ACC112 (cell line): Measurements from ENCODE around the gene ASCL5.

ENCODE experiments used
- H2AFZ ChIP-seq: fragments of 200-600 bp; sonication (generic); one replicate; pipeline ENCODE4 v1.6.0; 2017; ENCODE audit warnings: antibody characterized with exemption, low read length; ENCODE audit not compliant: unreplicated experiment
- H3K27ac ChIP-seq: fragments of 200-600 bp; sonication (generic); 2 replicates; pipeline ENCODE4 v1.5.1; 2014; ENCODE audit warnings: low read depth, mild to moderate bottlenecking, antibody characterized with exemption, low read length, moderate library complexity
- H3K27me3 ChIP-seq: fragments of 200-600 bp; sonication (generic); 2 replicates; pipeline ENCODE4 v1.6.1; 2014; ENCODE audit warnings: mild to moderate bottlenecking, antibody characterized with exemption, low read length, moderate library complexity, mixed read lengths; ENCODE audit not compliant: insufficient read depth
- H3K36me3 ChIP-seq: fragments of 200-600 bp; sonication (generic); 2 replicates; pipeline ENCODE4 v1.6.1; 2016; ENCODE audit warnings: mild to moderate bottlenecking, antibody characterized with exemption, low read length, moderate library complexity, mixed read lengths; ENCODE audit not compliant: insufficient read depth
- H3K4me1 ChIP-seq: fragments of 200-600 bp; sonication (generic); one replicate; pipeline ENCODE4 v1.6.1; 2016; ENCODE audit warnings: low read length, mixed read lengths; ENCODE audit not compliant: insufficient read depth, unreplicated experiment, control insufficient read depth
- H3K4me3 ChIP-seq: fragments of 200-600 bp; sonication (generic); 2 replicates; pipeline ENCODE4 v1.5.1; 2014; ENCODE audit warnings: mild to moderate bottlenecking, low read depth, low read length
- H3K79me2 ChIP-seq: fragments of 200-600 bp; sonication (generic); one replicate; pipeline ENCODE4 v1.6.0; 2016; ENCODE audit warnings: low read length; ENCODE audit not compliant: control insufficient read depth, unreplicated experiment, insufficient read depth

ASCL5 gene

DNA sequence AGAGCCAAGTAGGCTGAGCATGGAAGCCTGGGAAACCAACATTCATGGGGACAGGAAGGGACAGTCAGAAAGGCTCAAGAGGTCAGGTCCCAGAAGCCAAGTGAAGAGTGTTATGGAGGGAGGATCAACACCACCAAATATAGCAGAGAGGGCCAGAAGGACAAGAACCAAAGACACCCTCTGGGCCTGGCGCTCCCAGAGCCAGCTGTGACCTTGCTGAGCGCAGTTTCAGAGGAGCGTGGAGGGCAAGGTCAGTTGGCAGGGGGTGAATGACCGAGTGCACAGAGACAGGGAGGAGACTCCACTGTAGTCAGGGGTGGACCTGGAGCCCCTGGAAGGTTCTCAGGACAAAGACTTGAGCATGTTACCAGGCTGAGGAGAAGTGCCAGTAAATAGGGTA, 4.4 kb upstream of the ASCL5 start:
- H3K27me3 ChIP-seq = no peaks in the 10 kb centered on the region
- peaks cover 5% of the 10 kb centered on the region; the same call in 1 of the 2 replicates for H3K36me3 ChIP-seq
- H2AFZ ChIP-seq = no peak overlapping the region
- peaks cover 5% of the 10 kb centered on the region for H3K4me1 ChIP-seq
- H3K4me3 ChIP-seq = no peak overlapping the region
- no peaks in the 10 kb centered on the region for H3K79me2 ChIP-seq
- no peak overlapping the region for H3K27ac ChIP-seq

DNA sequence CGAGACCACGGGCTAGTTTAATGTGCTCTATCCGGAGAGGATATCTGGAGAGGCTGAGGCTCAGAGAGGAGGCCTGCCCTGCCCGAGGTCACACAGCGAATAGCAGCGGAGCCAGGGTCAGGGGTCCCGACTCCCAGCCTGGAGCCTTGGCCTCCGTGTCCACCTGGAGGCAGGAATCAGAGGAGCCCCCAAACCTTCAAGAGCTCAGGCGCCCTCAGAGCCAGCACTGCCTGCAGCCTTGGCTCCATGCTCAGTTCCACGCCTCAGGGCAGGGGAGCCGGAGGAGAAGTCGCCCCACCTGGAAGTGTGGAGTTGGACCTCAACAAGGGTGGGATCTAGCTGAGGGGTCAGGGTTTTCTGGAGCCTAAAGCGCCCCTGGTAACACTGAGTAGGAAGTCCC, 2.0 kb upstream of the ASCL5 start:
- no peaks in the 10 kb centered on the region for H3K79me2 ChIP-seq
- H2AFZ ChIP-seq = no peak overlapping the region
- no peaks in the 10 kb centered on the region for H3K36me3 ChIP-seq
- H3K27me3 ChIP-seq = peaks cover 19% of the 10 kb centered on the region
- H3K27ac ChIP-seq = no peak overlapping the region
- H3K4me1 ChIP-seq = peaks cover 5% of the 10 kb centered on the region
- no peak overlapping the region for H3K4me3 ChIP-seq

- H2AFZ ChIP-seq = no peak overlapping the region
- no peaks in the 10 kb centered on the region for H3K79me2 ChIP-seq
- no peaks in the 10 kb centered on the region for H3K36me3 ChIP-seq
- H3K27ac ChIP-seq = no peak overlapping the region
- peaks cover 5% of the 10 kb centered on the region for H3K4me1 ChIP-seq
- no peak overlapping the region for H3K4me3 ChIP-seq
- peaks cover 24% of the 10 kb centered on the region for H3K27me3 ChIP-seq
Observed at GRCh38 chr1:201128476-201128875, 1.5 kb upstream of the ASCL5 start.

DNA sequence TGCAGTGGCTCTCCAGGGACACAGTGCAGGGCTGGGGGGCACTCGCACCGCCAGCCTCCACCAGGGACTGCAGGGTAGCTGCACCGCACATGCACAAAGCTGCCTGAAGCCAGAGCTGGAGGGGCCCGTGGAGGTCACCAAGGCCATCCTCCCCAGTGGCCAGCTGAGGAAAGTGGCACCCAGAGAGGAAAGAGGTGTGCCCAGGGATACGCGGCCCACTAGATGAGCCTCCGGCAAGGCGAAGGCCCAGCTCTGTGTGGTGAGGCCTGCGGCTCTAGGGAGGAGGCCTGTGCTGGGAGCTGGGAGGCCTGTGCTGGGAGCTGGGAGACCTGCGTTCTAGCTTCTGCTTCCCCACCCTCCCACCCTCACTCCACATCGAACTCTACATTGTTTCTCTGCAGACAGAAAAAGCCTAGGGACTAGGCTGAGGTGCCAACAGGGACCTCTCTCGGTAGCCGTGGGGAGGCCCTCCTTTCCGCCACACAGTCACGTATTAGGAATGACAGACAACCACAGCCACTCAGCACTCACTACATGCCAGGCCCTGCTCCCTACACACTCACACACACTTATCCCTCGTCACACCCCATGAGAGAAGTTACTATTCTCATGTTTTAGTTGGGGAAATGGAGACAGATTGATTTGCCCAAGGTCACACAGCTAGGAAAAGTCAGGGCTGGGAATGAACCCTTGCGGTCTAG, 921 bp upstream of the ASCL5 start:
- Histone ChIP-seq H3K4me3 (no peak overlapping the region), H3K4me1 (peaks cover 5% of the 10 kb centered on the region), H3K27ac (no peak overlapping the region), H3K36me3 (no peaks in the 10 kb centered on the region), H3K79me2 (no peaks in the 10 kb centered on the region), H3K27me3 (peaks cover 30% of the 10 kb centered on the region), H2AFZ (no peak overlapping the region)

DNA sequence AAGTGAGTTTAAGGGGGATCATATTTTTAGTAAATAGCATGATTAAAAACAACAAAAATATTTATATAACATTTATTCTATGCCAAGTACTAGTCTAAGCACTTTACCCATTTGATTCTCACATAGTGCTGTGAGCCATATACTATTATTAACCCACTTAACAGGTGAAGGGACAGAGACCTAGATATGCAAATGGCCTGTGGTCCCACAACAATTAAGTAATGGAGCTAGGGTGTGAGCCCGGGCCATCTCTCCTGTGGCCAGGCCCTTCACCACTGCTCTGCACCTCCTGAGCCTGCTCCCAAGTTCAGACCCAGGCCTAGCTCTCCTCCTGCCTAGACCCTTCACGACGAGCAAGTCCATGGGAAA, 537 bp downstream of the ASCL5 start:
- peaks cover 37% of the 10 kb centered on the region for H3K27me3 ChIP-seq
- H3K36me3 ChIP-seq = no peaks in the 10 kb centered on the region
- H3K27ac ChIP-seq = no peak overlapping the region
- H3K4me3 ChIP-seq = no peak overlapping the region
- peaks cover 5% of the 10 kb centered on the region for H3K4me1 ChIP-seq
- H3K79me2 ChIP-seq = no peaks in the 10 kb centered on the region
- H2AFZ ChIP-seq = no peak overlapping the region

DNA sequence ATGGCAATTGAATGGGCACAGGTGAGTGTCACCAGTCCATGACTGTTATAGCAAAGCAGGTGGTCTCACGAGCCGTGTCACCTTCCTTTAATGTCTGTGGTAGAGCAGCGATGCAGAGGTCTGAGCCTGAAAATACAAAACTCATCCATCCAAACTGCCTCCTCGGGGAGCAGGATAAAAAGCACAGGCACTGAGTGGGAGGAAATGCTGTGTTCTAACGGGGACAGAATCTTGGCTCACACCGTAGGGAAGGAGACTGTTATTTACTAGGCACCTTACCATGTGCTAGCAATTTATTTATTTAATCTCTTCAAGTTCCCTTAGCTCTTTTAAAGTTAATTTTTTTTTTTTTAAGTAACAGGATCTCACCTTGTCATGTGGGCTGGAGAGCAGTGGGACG, 1.2 kb downstream of the ASCL5 start:
- Histone ChIP-seq H3K27ac (no peak overlapping the region), H3K4me3 (no peak overlapping the region), H2AFZ (no peak overlapping the region), H3K79me2 (no peaks in the 10 kb centered on the region), H3K4me1 (peaks cover 5% of the 10 kb centered on the region), H3K36me3 (no peaks in the 10 kb centered on the region), H3K27me3 (peaks cover 41% of the 10 kb centered on the region)

- H3K27me3 ChIP-seq = peaks cover 46% of the 10 kb centered on the region
- no peak overlapping the region for H3K27ac ChIP-seq
- no peaks in the 10 kb centered on the region for H3K36me3 ChIP-seq
- H2AFZ ChIP-seq = no peak overlapping the region
- peaks cover 5% of the 10 kb centered on the region for H3K4me1 ChIP-seq
- H3K4me3 ChIP-seq = no peak overlapping the region
- no peaks in the 10 kb centered on the region for H3K79me2 ChIP-seq
Observed at GRCh38 chr1:201125019-201125418, 2.0 kb downstream of the ASCL5 start.

- no peak overlapping the region for H3K4me3 ChIP-seq
- H3K36me3 ChIP-seq = no peaks in the 10 kb centered on the region
- no peak overlapping the region for H2AFZ ChIP-seq
- H3K79me2 ChIP-seq = no peaks in the 10 kb centered on the region
- H3K27ac ChIP-seq = no peak overlapping the region
- H3K4me1 ChIP-seq = peaks cover 5% of the 10 kb centered on the region
- peaks cover 49% of the 10 kb centered on the region for H3K27me3 ChIP-seq
Observed at GRCh38 chr1:201123866-201124265, 3.1 kb downstream of the ASCL5 start.

DNA sequence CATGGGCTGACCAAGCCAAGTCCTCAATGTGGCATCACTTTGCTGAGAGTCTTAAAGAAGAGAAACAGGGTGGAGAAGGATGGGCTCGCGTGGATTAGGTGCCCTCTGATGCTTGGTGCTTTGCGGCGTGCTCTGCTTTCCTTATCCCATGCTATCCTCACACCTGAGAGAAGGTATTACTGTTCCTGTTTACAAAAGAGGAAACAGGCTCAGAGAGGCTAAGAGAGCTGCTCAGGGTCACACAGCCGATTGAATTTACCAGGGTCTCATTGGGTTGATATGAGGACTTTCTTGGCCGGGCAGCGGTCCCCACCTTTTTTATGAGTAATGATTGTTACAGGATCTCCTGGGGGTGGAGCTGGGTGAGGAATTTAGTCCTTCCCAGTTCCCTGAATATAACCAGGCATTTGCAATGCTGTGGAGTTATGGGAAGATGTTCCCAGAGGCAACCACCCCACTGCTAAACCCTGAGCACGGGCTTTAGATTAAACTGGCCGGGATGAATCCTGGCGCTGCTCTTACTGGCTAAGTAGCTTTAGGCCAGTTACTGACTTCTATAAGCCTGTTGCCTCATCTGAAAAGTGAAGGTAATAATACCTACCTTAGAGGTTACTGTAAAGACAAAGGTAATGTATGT, 4.5 kb downstream of the ASCL5 start:
- H2AFZ ChIP-seq = no peak overlapping the region
- H3K36me3 ChIP-seq = no peaks in the 10 kb centered on the region
- no peaks in the 10 kb centered on the region for H3K79me2 ChIP-seq
- H3K4me1 ChIP-seq = peaks cover 5% of the 10 kb centered on the region
- H3K27ac ChIP-seq = no peak overlapping the region
- H3K27me3 ChIP-seq = peaks cover 52% of the 10 kb centered on the region
- no peak overlapping the region for H3K4me3 ChIP-seq

DNA sequence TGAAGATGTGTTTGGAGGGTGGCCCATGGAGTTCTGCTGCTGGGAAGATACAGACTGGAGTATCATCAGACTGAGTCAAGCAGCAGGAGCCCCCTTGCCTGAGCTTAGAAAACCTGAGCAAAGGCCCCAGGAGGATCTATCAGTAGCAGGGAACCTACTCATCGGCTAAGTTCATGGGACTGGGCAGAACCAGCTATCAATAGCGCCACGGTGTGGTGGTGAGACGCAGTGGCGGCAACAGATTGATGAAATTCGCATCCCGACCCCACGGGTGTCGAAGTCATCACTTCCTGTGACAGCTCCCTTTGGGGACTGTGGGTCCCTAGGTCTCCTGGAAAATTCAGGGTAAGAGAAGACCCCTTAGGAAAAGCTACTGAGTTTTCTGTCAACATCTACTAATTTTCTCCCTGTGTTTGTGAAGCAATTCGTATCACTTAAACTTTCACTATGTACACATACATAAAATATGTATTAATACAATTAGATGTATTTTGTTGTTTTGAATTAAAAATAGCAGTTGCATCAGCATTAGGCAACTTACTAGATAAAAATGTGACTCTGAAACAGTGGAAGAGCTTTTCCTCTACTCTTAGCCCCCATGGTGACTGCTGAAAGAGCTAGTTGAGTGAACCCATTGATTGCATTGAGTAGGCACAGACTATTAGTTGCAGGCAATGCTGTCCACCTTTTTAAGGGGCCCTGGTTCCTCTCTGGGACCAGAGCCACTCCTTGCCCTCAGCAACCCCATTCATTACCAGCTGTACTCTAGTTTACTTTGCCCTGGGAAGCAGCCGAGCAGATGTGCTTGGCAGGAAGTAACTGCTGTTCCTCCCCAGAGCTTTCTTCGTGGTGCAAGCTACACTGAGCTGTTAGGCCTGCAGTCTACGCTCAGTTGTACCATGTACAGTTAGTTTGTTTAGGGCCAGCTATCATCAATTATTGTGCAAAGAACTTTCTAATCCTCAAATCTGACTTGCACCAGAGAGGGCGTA, 7.5 kb downstream of the ASCL5 start:
- H3K27ac ChIP-seq = no peak overlapping the region
- H3K79me2 ChIP-seq = no peaks in the 10 kb centered on the region
- peaks cover 54% of the 10 kb centered on the region for H3K27me3 ChIP-seq
- H3K4me3 ChIP-seq = no peak overlapping the region
- H3K36me3 ChIP-seq = no peaks in the 10 kb centered on the region
- H2AFZ ChIP-seq = no peak overlapping the region
- H3K4me1 ChIP-seq = no peaks in the 10 kb centered on the region
